ENCODE measurements around the gene DCHS1. TPM values are rescaled to one million over a fixed set of nuclear protein-coding genes. Genes with fewer than 3 reads are reported as not detected.

The DCHS1 gene
- total and polyA plus RNA-seq, 2 experiments from 2014 or later, result 8.0 to 15.2 TPM

GRCh38 chr11:6682591-6682935, 27.0 kb upstream of the DCHS1 start:
- H3K9me3 ChIP-seq (ENCODE audit: low read depth), result no peaks in the 10 kb centered on the region
- whole genome bisulfite sequencing (ENCODE audit: low lambda C conversion rate, missing lambda C conversion rate), result 1% methylated on average over 10 of the region's 10 CpGs
- H3K36me3 ChIP-seq (replicated peaks; ENCODE audit: insufficient read depth, low read depth), result no peaks in the 10 kb centered on the region
- TF ChIP-seq EZH2phosphoT487 (IDR thresholded peaks at IDR 0.05; ENCODE audit: low read depth, severe bottlenecking, unreplicated experiment) (no peak), EZH2 (IDR thresholded peaks at IDR 0.05; ENCODE audit: borderline replicate concordance) (no peak), CTCF (IDR thresholded peaks at IDR 0.05; ENCODE audit: poor library complexity) (no peak)
- peak overlapping the region; percentile 89 for H3K4me2 ChIP-seq
- no peak for DNase-seq (ENCODE audit: low spot score)
- peak overlapping the region; percentile 43 for H3K4me3 ChIP-seq
- H3K9me2 ChIP-seq (replicated peaks; ENCODE audit: insufficient read depth), result no peaks in the 10 kb centered on the region
- no peaks in the 10 kb centered on the region for H4K20me1 ChIP-seq (ENCODE audit: insufficient read depth, poor library complexity, severe bottlenecking)
- H3K27me3 ChIP-seq, result no peaks in the 10 kb centered on the region
- H2AFZ ChIP-seq, result peak overlapping the region; percentile 50
- peaks cover 21% of the 10 kb centered on the region for H3K79me2 ChIP-seq
- H3K4me1 ChIP-seq (ENCODE audit: insufficient read depth), result peaks cover 10% of the 10 kb centered on the region
- H3K27ac ChIP-seq, result peak overlapping the region; percentile 81

GRCh38 chr11:6681949-6682348, 26.3 kb upstream of the DCHS1 start:
- peak overlapping the region; percentile 81 for H3K27ac ChIP-seq
- H3K9me2 ChIP-seq (replicated peaks; ENCODE audit: insufficient read depth), result no peaks in the 10 kb centered on the region
- TF ChIP-seq EZH2 (IDR thresholded peaks at IDR 0.05; ENCODE audit: borderline replicate concordance) (no peak), EZH2phosphoT487 (IDR thresholded peaks at IDR 0.05; ENCODE audit: low read depth, severe bottlenecking, unreplicated experiment) (no peak), CTCF (IDR thresholded peaks at IDR 0.05; ENCODE audit: poor library complexity) (no peak)
- H2AFZ ChIP-seq, result no peak overlapping the region
- no peak for DNase-seq (ENCODE audit: low spot score)
- no peaks in the 10 kb centered on the region for H4K20me1 ChIP-seq (ENCODE audit: insufficient read depth, poor library complexity, severe bottlenecking)
- H3K4me2 ChIP-seq, result peak overlapping the region; percentile 89
- H3K4me3 ChIP-seq, result peak overlapping the region; percentile 43
- no peaks in the 10 kb centered on the region for H3K27me3 ChIP-seq
- H3K36me3 ChIP-seq (replicated peaks; ENCODE audit: insufficient read depth, low read depth), result no peaks in the 10 kb centered on the region
- H3K4me1 ChIP-seq (ENCODE audit: insufficient read depth), result peaks cover 10% of the 10 kb centered on the region
- 30% methylated on average over 5 of the region's 5 CpGs for WGBS (ENCODE audit: low lambda C conversion rate, missing lambda C conversion rate)
- peaks cover 21% of the 10 kb centered on the region for H3K79me2 ChIP-seq
- no peaks in the 10 kb centered on the region for H3K9me3 ChIP-seq (ENCODE audit: low read depth)

DNA sequence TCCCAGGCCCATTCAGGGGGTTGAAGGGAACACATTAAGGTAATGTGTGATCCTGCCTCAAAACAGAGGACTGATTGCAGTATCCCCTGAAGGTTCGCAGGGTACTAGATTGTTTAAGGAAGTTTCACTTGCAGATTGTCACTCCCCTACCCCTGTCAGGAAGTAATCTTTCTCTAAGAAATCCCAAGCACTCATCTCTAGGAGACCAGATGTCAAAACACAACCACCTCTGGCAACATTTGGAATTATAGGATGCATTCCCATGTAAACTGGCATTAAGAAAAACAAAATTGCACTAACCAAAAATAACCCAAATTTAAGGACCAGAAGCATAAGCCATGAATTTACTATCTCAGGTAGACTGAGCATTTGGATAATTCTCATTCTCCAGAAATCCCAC, 25.9 kb upstream of the DCHS1 start:
- H3K9me3 ChIP-seq (ENCODE audit: low read depth), result no peaks in the 10 kb centered on the region
- H3K27me3 ChIP-seq, result no peaks in the 10 kb centered on the region
- no peak for TF ChIP-seq EZH2phosphoT487 (IDR thresholded peaks at IDR 0.05; ENCODE audit: low read depth, severe bottlenecking, unreplicated experiment)
- TF ChIP-seq EZH2 (IDR thresholded peaks at IDR 0.05; ENCODE audit: borderline replicate concordance), result no peak
- no peak for TF ChIP-seq CTCF (IDR thresholded peaks at IDR 0.05; ENCODE audit: poor library complexity)
- H3K4me2 ChIP-seq, result peak overlapping the region; percentile 89
- H3K4me3 ChIP-seq, result peak overlapping the region; percentile 43
- H4K20me1 ChIP-seq (ENCODE audit: insufficient read depth, poor library complexity, severe bottlenecking), result no peaks in the 10 kb centered on the region
- H2AFZ ChIP-seq, result no peak overlapping the region
- H3K4me1 ChIP-seq (ENCODE audit: insufficient read depth), result peaks cover 10% of the 10 kb centered on the region
- 96% methylated on average over 1 of the region's 1 CpG for WGBS (ENCODE audit: low lambda C conversion rate, missing lambda C conversion rate)
- H3K9me2 ChIP-seq (replicated peaks; ENCODE audit: insufficient read depth), result no peaks in the 10 kb centered on the region
- peaks cover 21% of the 10 kb centered on the region for H3K79me2 ChIP-seq
- DNase-seq (ENCODE audit: low spot score), result no peak
- no peaks in the 10 kb centered on the region for H3K36me3 ChIP-seq (replicated peaks; ENCODE audit: insufficient read depth, low read depth)
- no peak overlapping the region for H3K27ac ChIP-seq

DNA sequence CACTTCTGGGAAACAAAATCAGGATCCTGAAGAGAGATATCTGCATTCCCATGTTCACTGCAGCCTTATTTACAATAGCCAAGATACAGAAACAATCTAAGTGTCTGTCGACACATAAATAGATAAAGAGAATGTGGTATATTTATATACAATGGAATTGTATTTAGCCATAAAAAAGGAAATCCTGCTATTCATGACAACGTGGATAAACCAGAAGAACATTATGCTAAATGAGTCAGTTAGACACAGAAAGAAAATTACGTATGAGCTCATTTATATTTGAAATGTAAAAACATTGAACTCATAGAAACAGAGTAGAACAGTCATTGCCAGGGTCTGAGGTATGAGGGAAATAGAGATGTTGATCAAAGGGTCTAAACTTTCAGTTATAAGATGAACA, 21.4 kb upstream of the DCHS1 start:
- no peaks in the 10 kb centered on the region for H3K27me3 ChIP-seq
- no peak overlapping the region for H3K27ac ChIP-seq
- TF ChIP-seq CTCF (IDR thresholded peaks at IDR 0.05; ENCODE audit: poor library complexity) (no peak), EZH2 (IDR thresholded peaks at IDR 0.05; ENCODE audit: borderline replicate concordance) (no peak), EZH2phosphoT487 (IDR thresholded peaks at IDR 0.05; ENCODE audit: low read depth, severe bottlenecking, unreplicated experiment) (no peak)
- no peak overlapping the region for H3K4me3 ChIP-seq
- no peak for DNase-seq (ENCODE audit: low spot score)
- peaks cover 10% of the 10 kb centered on the region for H3K4me1 ChIP-seq (ENCODE audit: insufficient read depth)
- H3K79me2 ChIP-seq, result peaks cover 14% of the 10 kb centered on the region
- H3K4me2 ChIP-seq, result no peak overlapping the region
- H3K36me3 ChIP-seq (replicated peaks; ENCODE audit: insufficient read depth, low read depth), result no peaks in the 10 kb centered on the region
- no peak overlapping the region for H2AFZ ChIP-seq
- no peaks in the 10 kb centered on the region for H3K9me2 ChIP-seq (replicated peaks; ENCODE audit: insufficient read depth)
- 83% methylated on average over 3 of the region's 3 CpGs for WGBS (ENCODE audit: low lambda C conversion rate, missing lambda C conversion rate)
- H4K20me1 ChIP-seq (ENCODE audit: insufficient read depth, poor library complexity, severe bottlenecking), result no peaks in the 10 kb centered on the region
- no peaks in the 10 kb centered on the region for H3K9me3 ChIP-seq (ENCODE audit: low read depth)

Data from hepatocyte (in vitro differentiated cells).